Activated B cell treated with CpG ODN at 0.5 μM for 24 hours (primary cell): ENCODE measurements around the gene TTBK1. TPM values are rescaled to one million over a fixed set of nuclear protein-coding genes. Genes with fewer than 3 reads are reported as not detected.

Experiments
- ATAC-seq: fragments of 200-7000 bp; cut with Tn5 transposase; one replicate; pipeline ENCODE4 v1.10.0; 2021; ENCODE audit warnings: low read depth, mild to moderate bottlenecking, moderate library complexity
- CTCF ChIA-PET: fragments of 350-600 bp; sonication (Branson Sonifier 250); formaldehyde crosslinking; loops from one replicate; lab custom pipeline; 2021; ENCODE audit warnings: antibody characterized with exemption; lab: Charles Lee
- POLR2A ChIA-PET: fragments of 350-600 bp; sonication (Branson Sonifier 250); formaldehyde crosslinking; loops from one replicate; lab custom pipeline; 2021; ENCODE audit warnings: antibody characterized with exemption; lab: Charles Lee
- DNase-seq: peaks from one replicate; pipeline ENCODE4 v3.0.0; 2022
- H3K27ac Mint-ChIP-seq: one replicate; pipeline ENCODE4 v1.8.0; 2020; ENCODE audit warnings: mixed read lengths
- H3K27me3 Mint-ChIP-seq: one replicate; pipeline ENCODE4 v1.8.0; 2021; ENCODE audit warnings: mixed read lengths
- H3K36me3 Mint-ChIP-seq: one replicate; pipeline ENCODE4 v1.8.0; 2021; ENCODE audit warnings: low read depth, mixed read lengths
- H3K4me1 Mint-ChIP-seq: one replicate; pipeline ENCODE4 v1.8.0; 2021; ENCODE audit warnings: mixed read lengths
- H3K4me3 Mint-ChIP-seq: one replicate; pipeline ENCODE4 v1.8.0; 2020; ENCODE audit warnings: mild to moderate bottlenecking, mixed read lengths
- H3K9me3 Mint-ChIP-seq: one replicate; pipeline ENCODE4 v1.8.0; 2020; ENCODE audit warnings: mixed read lengths
- CTCF ChIP-seq: fragments of 200-600 bp; IDR thresholded peaks from one replicate; pipeline ENCODE4 v1.8.0; 2022; ENCODE audit warnings: antibody characterized with exemption, mild to moderate bottlenecking
- intact Hi-C: fragments of 100-400 bp; cut with micrococcal nuclease; formaldehyde crosslinking; loops from one replicate; pipeline ENCODE4 v1.15.1; 2024
- total RNA-seq: library from RNA; stranded (reverse); gene quantifications from 2 replicates; pipeline ENCODE4 v1.2.3, GENCODE V29; 2022

Gene TTBK1
- total RNA-seq: 0.02 and 0.13 TPM in 2 replicates

DNA sequence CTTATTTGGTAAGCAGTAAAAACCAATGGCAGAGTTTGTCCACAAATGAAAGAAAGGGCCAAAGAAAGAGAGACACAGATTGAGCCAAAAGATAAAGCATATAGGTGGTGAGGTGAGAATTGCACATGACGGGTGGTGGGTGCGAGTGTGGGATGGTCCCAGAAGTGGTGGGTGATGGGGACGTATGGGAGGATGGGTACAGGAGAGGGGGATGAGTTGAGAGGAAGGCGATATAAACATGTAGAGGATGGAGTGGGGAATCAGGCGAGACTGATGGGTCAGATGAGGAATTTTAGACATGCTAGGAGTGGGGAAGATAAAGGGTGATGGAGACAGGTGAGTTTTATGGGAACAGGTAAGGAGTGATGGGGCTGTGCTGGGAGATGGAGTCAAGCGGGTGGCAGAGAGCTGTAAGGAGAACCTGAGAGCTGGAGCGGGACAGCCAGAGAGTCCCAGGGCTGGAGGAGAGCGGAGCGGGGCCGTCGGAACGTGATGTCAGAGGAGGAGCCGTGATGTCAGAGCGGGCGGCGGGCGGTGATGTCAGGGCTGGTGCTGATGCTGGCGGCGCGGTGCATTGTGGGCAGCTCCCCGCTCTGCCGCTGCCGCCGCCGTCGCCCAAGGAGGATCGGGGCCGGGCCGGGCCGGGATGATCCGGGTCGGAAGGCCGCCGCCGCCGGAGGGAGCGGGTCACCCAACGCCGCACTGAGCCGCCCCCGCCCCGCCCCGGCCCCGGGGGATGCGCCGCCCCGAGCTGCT is at the start of gene TTBK1:
TTBK1 (plus strand) TSS at position 574 of the 756 bp plus-strand sequence. CDS start 3,180 bp downstream, outside the sequence.
- Mint-ChIP-seq H3K4me3 (no peak within 1 kb of the TSS), H3K36me3 (peaks cover 3% of the 10 kb centered on the region), H3K27ac (no peak within 1 kb of the TSS), H3K4me1 (peaks cover 20% of the 10 kb centered on the region), H3K9me3 (peaks cover 4% of the 10 kb centered on the region), H3K27me3 (peaks cover 18% of the 10 kb centered on the region)
- TF ChIP-seq CTCF: no peak
- no peak for ATAC-seq
- ChIA-PET POLR2A (no interaction called here), CTCF (no interaction called here)
- intact Hi-C loops: loop anchor here (10.0 kb wide), 1 partner anchor 382 kb away; the partner anchor contains the start of gene GTPBP2
- no peak for DNase-seq

- TF ChIP-seq CTCF: no peak
- no peaks in the 10 kb centered on the region for H3K9me3 Mint-ChIP-seq
- ATAC-seq (no peak), DNase-seq (no peak)
- POLR2A ChIA-PET: interaction anchor here (0.6 kb wide), 1 partner anchor 303 kb away, joined by 4 read pairs; no protein-coding TSS in a partner anchor
- intact Hi-C loops: no loop called here
- peaks cover 3% of the 10 kb centered on the region for H3K4me1 Mint-ChIP-seq
- no peak overlapping the region for H3K27ac Mint-ChIP-seq
- CTCF ChIA-PET: no interaction called here
- H3K4me3 Mint-ChIP-seq: no peak overlapping the region
- H3K36me3 Mint-ChIP-seq: peaks cover 66% of the 10 kb centered on the region
- H3K27me3 Mint-ChIP-seq: no peaks in the 10 kb centered on the region
Observed at GRCh38 chr6:43193929-43194328, 49.4 kb upstream of the TTBK1 start.

- Mint-ChIP-seq H3K4me3 (no peak overlapping the region), H3K9me3 (no peaks in the 10 kb centered on the region), H3K27me3 (no peaks in the 10 kb centered on the region), H3K27ac (no peak overlapping the region), H3K4me1 (no peaks in the 10 kb centered on the region), H3K36me3 (peaks cover 78% of the 10 kb centered on the region)
- no peak for TF ChIP-seq CTCF
- CTCF ChIA-PET: no interaction called here
- POLR2A ChIA-PET: no interaction called here
- DNase-seq (no peak), ATAC-seq (no peak)
- intact Hi-C loops: no loop called here
Observed at GRCh38 chr6:43196337-43196736, 46.9 kb upstream of the TTBK1 start.

- Mint-ChIP-seq H3K36me3 (peaks cover 77% of the 10 kb centered on the region), H3K4me1 (no peaks in the 10 kb centered on the region), H3K4me3 (no peak overlapping the region), H3K27me3 (no peaks in the 10 kb centered on the region), H3K9me3 (no peaks in the 10 kb centered on the region), H3K27ac (no peak overlapping the region)
- ChIA-PET POLR2A (no interaction called here), CTCF (no interaction called here)
- intact Hi-C loops: no loop called here
- ATAC-seq (no peak), DNase-seq (no peak)
- no peak for TF ChIP-seq CTCF
Observed at GRCh38 chr6:43199912-43200311, 43.4 kb upstream of the TTBK1 start.

DNA sequence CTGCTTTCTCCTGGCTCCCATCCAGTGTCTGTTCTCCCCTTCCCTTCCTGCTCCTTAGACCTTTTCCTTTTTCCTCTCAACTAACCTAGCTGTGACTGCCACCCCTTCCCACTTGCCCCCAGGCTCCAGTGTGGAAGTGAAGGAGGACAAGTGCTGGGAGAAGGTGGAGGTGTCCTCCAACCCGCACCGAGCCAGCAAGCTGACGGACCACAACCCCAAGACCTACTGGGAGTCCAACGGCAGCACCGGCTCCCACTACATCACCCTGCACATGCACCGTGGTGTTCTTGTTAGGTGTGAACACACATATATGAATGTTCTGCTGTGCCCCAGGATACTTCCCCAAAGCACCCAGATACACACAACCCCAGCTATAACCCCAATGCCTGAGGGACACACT is 42.7 kb upstream of the TTBK1 start:
- Mint-ChIP-seq H3K4me3 (no peak overlapping the region), H3K27me3 (no peaks in the 10 kb centered on the region), H3K36me3 (peaks cover 75% of the 10 kb centered on the region), H3K4me1 (no peaks in the 10 kb centered on the region), H3K9me3 (no peaks in the 10 kb centered on the region), H3K27ac (no peak overlapping the region)
- ChIA-PET POLR2A (interaction anchor here (0.6 kb wide), 2 partner anchors 9 to 1019 kb away, joined by 4 to 8 read pairs; no protein-coding TSS in a partner anchor), CTCF (no interaction called here)
- no peak for TF ChIP-seq CTCF
- intact Hi-C loops: no loop called here
- no peak for DNase-seq
- ATAC-seq: no peak
